Hindlimb muscle (tissue), 1 donor: ENCODE data around the gene DNAH2. TPM values are rescaled to one million over a fixed set of nuclear protein-coding genes. Genes with fewer than 3 reads are reported as not detected.

Experiments
- DNase-seq: peaks from one replicate; pipeline ENCODE4 v3.0.0-alpha.2; 2013
- polyA plus RNA-seq: library from polyadenylated mRNA; unstranded; fragments of 120-200 nt; gene quantifications from one replicate; pipeline ENCODE4 v1.2.1, GENCODE V29; 2013; ENCODE audit not compliant: insufficient read length

DNAH2 gene
- polyA plus RNA-seq, 1 donor, result 6.8 TPM

- no peak for DNase-seq
Measured at GRCh38 chr17:7727886-7728285, 10.3 kb downstream of the DNAH2 start.

GRCh38 chr17:7729816-7730215 is 12.3 kb downstream of the DNAH2 start:
- no peak for DNase-seq

- DNase-seq, result no peak
Measured at GRCh38 chr17:7732981-7733539, 15.5 kb downstream of the DNAH2 start.

- DNase-seq, result no peak
Measured at GRCh38 chr17:7737601-7738000, 20.1 kb downstream of the DNAH2 start.

- DNase-seq, result no peak
Measured at GRCh38 chr17:7739746-7740145, 22.2 kb downstream of the DNAH2 start.

GRCh38 chr17:7740481-7741001 is 23.0 kb downstream of the DNAH2 start:
- DNase-seq, result no peak

- no peak for DNase-seq
Measured at GRCh38 chr17:7742729-7743128, 25.2 kb downstream of the DNAH2 start.

- DNase-seq, result no peak
Measured at GRCh38 chr17:7744416-7744815, 26.9 kb downstream of the DNAH2 start.

GRCh38 chr17:7745748-7746470 is 28.4 kb downstream of the DNAH2 start:
- no peak for DNase-seq

- peak; percentile 15 for DNase-seq
Measured at GRCh38 chr17:7747635-7748071, 30.1 kb downstream of the DNAH2 start.

GRCh38 chr17:7748076-7748775 is 30.7 kb downstream of the DNAH2 start:
- no peak for DNase-seq

GRCh38 chr17:7750321-7750821 is 32.8 kb downstream of the DNAH2 start:
- DNase-seq, result no peak

- DNase-seq, result no peak
Measured at GRCh38 chr17:7754656-7755055, 37.1 kb downstream of the DNAH2 start.

GRCh38 chr17:7755095-7755890 is 37.7 kb downstream of the DNAH2 start:
- DNase-seq, result no peak

- DNase-seq, result no peak
Measured at GRCh38 chr17:7756968-7757367, 39.4 kb downstream of the DNAH2 start.

GRCh38 chr17:7763919-7764318 is 46.4 kb downstream of the DNAH2 start:
- no peak for DNase-seq

GRCh38 chr17:7767004-7767403 is 49.5 kb downstream of the DNAH2 start:
- DNase-seq, result no peak

GRCh38 chr17:7767405-7768021 is 50.0 kb downstream of the DNAH2 start:
- no peak for DNase-seq

- DNase-seq, result no peak
Measured at GRCh38 chr17:7769854-7770253, 52.3 kb downstream of the DNAH2 start.

- DNase-seq, result no peak
Measured at GRCh38 chr17:7774055-7774521, 56.5 kb downstream of the DNAH2 start.

GRCh38 chr17:7775051-7775450 is 57.5 kb downstream of the DNAH2 start:
- DNase-seq, result no peak

- DNase-seq, result no peak
Measured at GRCh38 chr17:7777017-7777416, 59.5 kb downstream of the DNAH2 start.
